Sciatic nerve (tissue), 2 donors: ENCODE measurements around the gene ITGA1. TPM values are rescaled to one million over a fixed set of nuclear protein-coding genes. Genes with fewer than 3 reads are reported as not detected.
"Not testable (repeated sequence)": the region's sequence is repeated elsewhere in the genome, so short reads cannot be mapped to it uniquely, and the experiment has no call there.

ENCODE experiments used
- ATAC-seq: fragments of 200-7000 bp; cut with Tn5 transposase; one replicate; pipeline ENCODE4 v1.9.1; 2020; ENCODE audit warnings: mild to moderate bottlenecking, moderate library complexity
- DNase-seq: peaks from one replicate; pipeline ENCODE4 v3.0.0-alpha.2; 2020; ENCODE audit warnings: low spot score
- intact Hi-C: fragments of 100-400 bp; cut with DNase I; formaldehyde crosslinking; loops from one replicate; pipeline ENCODE4 v1.14.2; 2022
- total RNA-seq: library from RNA; stranded (reverse); fragmentation: NEBNext Ultra II Directional; extraction: Animal tissue kit (Norgen Biotek cat#: 25700); gene quantifications from one replicate; pipeline ENCODE4 v1.2.1, GENCODE V29; 2021
- donor health status: DM: no; HTN: no; CAD: no.
- donor health status: DM: no; HTN: no; CAD: no.

Gene ITGA1
- total RNA-seq, 1 donor from 2014 or later = 104 TPM

GRCh38 chr5:52818360-52818759 lies 30.6 kb downstream of the ITGA1 start:
- no peak for DNase-seq
- intact Hi-C loops = no loop called here
- no peak for ATAC-seq

- intact Hi-C loops, DNase-seq, ATAC-seq: not testable (repeated sequence)
Measured at GRCh38 chr5:52818807-52819206, 31.1 kb downstream of the ITGA1 start.

GRCh38 chr5:52821901-52822300 lies 34.2 kb downstream of the ITGA1 start:
- ATAC-seq (no peak), DNase-seq (no peak)
- intact Hi-C loops = no loop called here

- ATAC-seq (peak; percentile 95), DNase-seq (peak; percentile 81)
- intact Hi-C loops = no loop called here
Measured at GRCh38 chr5:52822437-52822836, 34.7 kb downstream of the ITGA1 start.

GRCh38 chr5:52824827-52825226 lies 37.1 kb downstream of the ITGA1 start:
- no peak for DNase-seq
- ATAC-seq = no peak
- intact Hi-C loops = no loop called here

GRCh38 chr5:52825826-52826225 lies 38.1 kb downstream of the ITGA1 start:
- DNase-seq (no peak), ATAC-seq (no peak)
- intact Hi-C loops = no loop called here

GRCh38 chr5:52827815-52828214 lies 40.1 kb downstream of the ITGA1 start:
- DNase-seq = no peak
- no peak for ATAC-seq
- intact Hi-C loops = no loop called here

- intact Hi-C loops = no loop called here
- DNase-seq (no peak), ATAC-seq (no peak)
Measured at GRCh38 chr5:52829664-52830063, 41.9 kb downstream of the ITGA1 start.

GRCh38 chr5:52830650-52831049 lies 42.9 kb downstream of the ITGA1 start:
- ATAC-seq = no peak
- intact Hi-C loops = no loop called here
- no peak for DNase-seq

GRCh38 chr5:52831786-52832511 lies 44.2 kb downstream of the ITGA1 start:
- DNase-seq (no peak), ATAC-seq (no peak)
- intact Hi-C loops = no loop called here

GRCh38 chr5:52834320-52834719 lies 46.6 kb downstream of the ITGA1 start:
- ATAC-seq = no peak
- no peak for DNase-seq
- intact Hi-C loops = no loop called here

GRCh38 chr5:52837068-52837467 lies 49.4 kb downstream of the ITGA1 start:
- ATAC-seq = peak; percentile 59
- DNase-seq = no peak
- intact Hi-C loops = no loop called here

- intact Hi-C loops = no loop called here
- ATAC-seq = peak; percentile 34
Measured at GRCh38 chr5:52837591-52838001, 49.9 kb downstream of the ITGA1 start.

GRCh38 chr5:52838326-52839015 lies 50.8 kb downstream of the ITGA1 start:
- no peak for ATAC-seq
- intact Hi-C loops = no loop called here
- DNase-seq = no peak

More at GRCh38 chr5:52837591-52838001, 49.9 kb downstream of the ITGA1 start:
- no peak for DNase-seq

GRCh38 chr5:52839285-52839684 lies 51.6 kb downstream of the ITGA1 start:
- ATAC-seq (no peak), DNase-seq (no peak)
- intact Hi-C loops = no loop called here

- intact Hi-C loops = no loop called here
- ATAC-seq = no peak
- no peak for DNase-seq
Measured at GRCh38 chr5:52840277-52841050, 52.7 kb downstream of the ITGA1 start.

GRCh38 chr5:52841114-52841513 lies 53.4 kb downstream of the ITGA1 start:
- DNase-seq = no peak
- intact Hi-C loops = no loop called here
- ATAC-seq = no peak

GRCh38 chr5:52842111-52842510 lies 54.4 kb downstream of the ITGA1 start:
- DNase-seq (no peak), ATAC-seq (no peak)
- intact Hi-C loops = no loop called here

GRCh38 chr5:52844885-52845284 lies 57.2 kb downstream of the ITGA1 start:
- DNase-seq = no peak
- intact Hi-C loops = no loop called here
- ATAC-seq = no peak
